Pancreas (tissue), 10 donors: ENCODE measurements around the gene ATRAID. TPM values are rescaled to one million over a fixed set of nuclear protein-coding genes. Genes with fewer than 3 reads are reported as not detected.
A peak's percentile ranks its signal among the peaks of the same experiment; 100 is the strongest.

Experiments
- ATAC-seq, 4 donors: fragments of 200-7000 bp; cut with Tn5 transposase; one replicate each; pipeline versions ENCODE4 v1.8.0 to v1.9.1; 2020; ENCODE audit warnings: mild to moderate bottlenecking in 4 of 4, moderate library complexity in 4 of 4
- DNase-seq, 6 donors: peaks; one replicate each; pipeline ENCODE4 v3.0.0-alpha.2; 2020
- FAIRE-seq: peaks from 2 replicates; lab custom pipeline; 2012; peaks lifted over from hg19 to GRCh38; lab: Jason Lieb, UNC
- H3K27ac ChIP-seq, 4 donors: fragments of 200-600 bp; sonication (generic); 1 replicate in 3 of 4; 2 replicates in 1 of 4; pipeline versions ENCODE4 v1.5.0 to v1.8.0; 2020
- H3K27me3 ChIP-seq, 4 donors: fragments of 200-600 bp; one replicate each; pipeline ENCODE4 v1.8.0; 2021
- H3K36me3 ChIP-seq, 3 donors: fragments of 200-600 bp; sonication (generic) in 1 of 3; one replicate each; pipeline versions ENCODE4 v1.5.0 to v1.8.0; 2020 to 2021
- H3K4me1 ChIP-seq, 3 donors: fragments of 200-600 bp; one replicate each; pipeline ENCODE4 v1.8.0; 2021
- H3K4me3 ChIP-seq, 4 donors: fragments of 200-600 bp; sonication (generic) in 2 of 4; one replicate each; pipeline versions ENCODE4 v1.5.0 to v1.8.0; 2020 to 2021
- H3K9me3 ChIP-seq, 4 donors: fragments of 200-600 bp; one replicate each; pipeline ENCODE4 v1.8.0; 2021
- WGBS, 2 donors: extraction: QIAGEN DNeasy Blood & Tissue Kit; methylation state at CpG; one replicate each; pipeline ENCODE4 v1.1.7; 2013; 5-methylcytosine and 5-hydroxymethylcytosine counted together
- intact Hi-C, 3 donors: fragments of 100-400 bp; cut with DNase I; formaldehyde crosslinking; loops; one replicate each; pipeline versions ENCODE4 v1.11.1 to v1.14.2; 2022
- polyA plus RNA-seq, 2 donors: library from polyadenylated mRNA; stranded (reverse); fragments of 200-250 nt; gene quantifications; one replicate each; pipeline ENCODE4 v1.2.3, GENCODE V29; 2013
- total RNA-seq, 6 donors: library from RNA; stranded (reverse); fragmentation: NEBNext Ultra II Directional in 4 of 6; extraction: Animal tissue kit (Norgen Biotek cat#: 25700) in 4 of 6; gene quantifications; one replicate each; pipeline versions ENCODE4 v1.2.1 to v1.2.4, GENCODE V29; 2021 to 2023
- TF ChIP-seq, protein P1 (sequence below), 4 donors: fragments of 200-600 bp; sonication (generic) in 3 of 4; IDR thresholded peaks; one replicate each; pipeline versions ENCODE4 v1.5.0 to v1.8.0; 2021; ENCODE audit warnings: antibody characterized with exemption in 4 of 4
- donor health status: healthy with polysubstance abuse.
- donor health status: DM: no; HTN: no; CAD: no; lungs with moderate emphysema.
- donor health status: DM: no; HTN: no; CAD: no.
- donor health status: control.
- donor health status: control.
- donor health status: Bipolar disorder and iron deficiency.
- donor health status: DM: yes; HTN: yes; CAD: no.
- donor health status: DM: no; HTN: no; CAD: no.
- donor health status: DM: no; HTN: no; CAD: no.
- donor health status: DM: yes; HTN: yes; CAD: no.

The ATRAID gene
- total and polyA plus RNA-seq, 8 donors = 38.9 to 106 (median 52.6) TPM

DNA sequence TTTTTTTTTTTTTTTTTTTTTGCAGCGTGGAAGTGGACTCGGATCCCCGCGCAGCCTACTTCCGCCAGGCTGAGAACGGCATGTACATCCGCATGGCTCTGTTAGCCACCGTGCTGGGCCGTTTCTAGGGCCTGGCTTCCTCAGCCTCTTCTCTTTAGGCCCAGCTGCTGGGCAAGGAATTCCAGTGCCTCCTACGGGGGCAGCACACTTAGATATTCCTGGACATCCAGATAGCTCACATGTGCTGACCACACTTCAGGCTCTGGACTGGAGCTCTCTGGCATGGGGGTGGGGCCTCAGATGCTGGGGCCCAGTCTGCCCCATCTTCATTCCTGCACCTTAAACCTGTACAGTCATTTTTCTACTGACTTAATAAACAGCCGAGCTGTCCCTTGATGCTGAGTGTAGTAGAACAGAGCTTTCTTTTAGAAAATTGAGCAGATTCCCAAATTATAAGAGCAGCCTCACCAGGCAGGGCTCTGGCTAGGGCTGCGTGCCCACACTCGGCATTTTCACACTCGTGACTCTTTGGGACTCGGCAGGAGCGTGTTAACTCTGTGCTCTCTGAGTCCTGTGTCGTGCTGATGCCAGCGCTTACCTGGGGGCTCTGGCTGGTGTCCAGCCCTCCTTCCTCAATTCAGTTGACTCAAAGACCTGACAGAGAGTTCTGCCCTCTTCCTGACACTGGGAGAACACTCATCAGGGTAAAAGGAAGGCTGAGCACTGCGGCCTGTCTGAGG lies 31.7 kb downstream of the ATRAID start:
- WGBS, 2 donors = 89 to 95% methylated on average over 19 of the region's 19 CpGs
- no peaks in the 10 kb centered on the region for H3K9me3 ChIP-seq
- no peak overlapping the region for H3K27ac ChIP-seq
- H3K4me3 ChIP-seq = no peak overlapping the region
- H3K36me3 ChIP-seq = peaks cover 2 to 44% (median 17%) of the 10 kb centered on the region in 3 donors
- no peaks in the 10 kb centered on the region for H3K4me1 ChIP-seq
- FAIRE-seq = no peak
- peak in 1 of 6 donors; percentile 35 for DNase-seq
- no peak for ATAC-seq
- intact Hi-C loops = no loop called here
- TF ChIP-seq, protein P1, sequence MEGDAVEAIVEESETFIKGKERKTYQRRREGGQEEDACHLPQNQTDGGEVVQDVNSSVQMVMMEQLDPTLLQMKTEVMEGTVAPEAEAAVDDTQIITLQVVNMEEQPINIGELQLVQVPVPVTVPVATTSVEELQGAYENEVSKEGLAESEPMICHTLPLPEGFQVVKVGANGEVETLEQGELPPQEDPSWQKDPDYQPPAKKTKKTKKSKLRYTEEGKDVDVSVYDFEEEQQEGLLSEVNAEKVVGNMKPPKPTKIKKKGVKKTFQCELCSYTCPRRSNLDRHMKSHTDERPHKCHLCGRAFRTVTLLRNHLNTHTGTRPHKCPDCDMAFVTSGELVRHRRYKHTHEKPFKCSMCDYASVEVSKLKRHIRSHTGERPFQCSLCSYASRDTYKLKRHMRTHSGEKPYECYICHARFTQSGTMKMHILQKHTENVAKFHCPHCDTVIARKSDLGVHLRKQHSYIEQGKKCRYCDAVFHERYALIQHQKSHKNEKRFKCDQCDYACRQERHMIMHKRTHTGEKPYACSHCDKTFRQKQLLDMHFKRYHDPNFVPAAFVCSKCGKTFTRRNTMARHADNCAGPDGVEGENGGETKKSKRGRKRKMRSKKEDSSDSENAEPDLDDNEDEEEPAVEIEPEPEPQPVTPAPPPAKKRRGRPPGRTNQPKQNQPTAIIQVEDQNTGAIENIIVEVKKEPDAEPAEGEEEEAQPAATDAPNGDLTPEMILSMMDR (IDR thresholded peaks at IDR 0.05) = no peak
- H3K27me3 ChIP-seq = no peaks in the 10 kb centered on the region

DNA sequence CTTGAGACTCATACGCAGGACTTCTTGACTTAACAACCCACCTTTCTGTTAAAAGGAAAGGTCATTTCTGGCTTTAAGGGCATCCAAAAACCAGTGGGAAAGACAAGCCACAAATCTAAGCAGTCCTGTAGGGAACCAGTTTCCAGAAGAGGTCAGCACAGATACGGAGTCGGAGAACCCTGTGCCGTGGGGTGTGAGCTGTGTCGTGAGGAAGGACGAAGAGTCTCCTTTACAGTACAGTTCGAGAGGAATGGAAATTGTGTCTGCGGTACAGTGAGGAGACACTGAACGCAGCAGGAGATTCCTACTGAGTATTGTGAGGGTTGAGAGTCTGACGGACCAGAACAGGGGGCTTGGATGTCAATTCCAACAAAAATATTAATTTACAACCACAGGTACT lies 33.3 kb downstream of the ATRAID start:
- Histone ChIP-seq H3K27me3 (no peaks in the 10 kb centered on the region), H3K27ac (no peak overlapping the region), H3K36me3 (peaks cover 0 to 32% (median 8%) of the 10 kb centered on the region in 3 donors), H3K9me3 (no peaks in the 10 kb centered on the region), H3K4me1 (no peaks in the 10 kb centered on the region), H3K4me3 (no peak overlapping the region)
- TF ChIP-seq, protein P1 (IDR thresholded peaks at IDR 0.05) = no peak
- no peak for ATAC-seq
- WGBS, 2 donors = 66 to 77% methylated on average over 10 of the region's 10 CpGs
- intact Hi-C loops = no loop called here
- FAIRE-seq = no peak
- no peak for DNase-seq

DNA sequence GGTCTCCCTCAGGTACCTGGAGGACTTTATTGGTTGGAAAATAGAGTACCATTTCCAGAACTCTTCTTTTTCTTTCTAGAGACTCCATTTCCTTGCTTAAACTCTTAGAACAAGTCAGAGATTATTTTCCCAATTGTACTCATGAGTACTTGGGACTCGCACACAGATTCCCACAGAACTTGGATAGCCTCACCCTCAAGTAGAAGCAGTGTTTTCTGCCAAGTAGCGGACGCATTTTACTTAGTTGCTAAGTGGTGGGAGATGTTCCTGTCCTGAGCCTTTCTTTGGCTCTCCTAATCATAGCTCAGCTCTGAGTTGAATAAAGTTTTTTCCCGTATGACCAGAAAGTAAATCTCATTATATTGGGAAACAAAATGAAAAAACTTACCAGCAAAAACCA lies 33.8 kb downstream of the ATRAID start:
- FAIRE-seq (no peak), ATAC-seq (no peak), DNase-seq (no peak)
- H3K4me3 ChIP-seq = no peak overlapping the region
- H3K36me3 ChIP-seq = peaks cover 0 to 27% (median 3%) of the 10 kb centered on the region in 3 donors
- WGBS, 2 donors = 74 to 80% methylated on average over 4 of the region's 4 CpGs
- intact Hi-C loops = no loop called here
- no peak overlapping the region for H3K27ac ChIP-seq
- H3K27me3 ChIP-seq = no peaks in the 10 kb centered on the region
- TF ChIP-seq, protein P1 (IDR thresholded peaks at IDR 0.05) = no peak
- no peaks in the 10 kb centered on the region for H3K9me3 ChIP-seq
- no peaks in the 10 kb centered on the region for H3K4me1 ChIP-seq

DNA sequence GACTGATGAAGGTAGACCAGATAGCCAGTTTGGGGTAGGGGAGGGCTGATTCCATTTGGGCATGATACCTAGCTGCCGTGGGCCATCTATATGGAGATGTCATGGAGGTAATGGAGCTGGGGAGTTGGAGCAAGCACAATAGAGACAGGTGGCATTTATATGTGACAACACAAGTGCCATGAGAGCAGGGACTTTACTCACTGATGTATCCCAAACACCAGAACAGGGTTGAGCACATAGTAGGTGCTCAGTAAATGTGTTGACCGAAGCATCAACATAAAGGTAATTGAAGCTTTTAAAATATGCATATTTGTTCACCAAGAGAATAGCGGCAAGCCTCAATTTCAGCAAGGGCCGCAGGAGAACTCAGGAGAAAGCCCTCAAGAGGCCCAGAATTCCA lies 36.1 kb downstream of the ATRAID start:
- 58 to 78% methylated on average over 4 of the region's 4 CpGs for WGBS, 2 donors
- no peak for ATAC-seq
- TF ChIP-seq, protein P1 (IDR thresholded peaks at IDR 0.05) = no peak

More for the DNA sequence above, 36.1 kb downstream of the ATRAID start:
- no peaks in the 10 kb centered on the region for H3K9me3 ChIP-seq
- FAIRE-seq (no peak), DNase-seq (no peak)
- intact Hi-C loops = no loop called here
- no peaks in the 10 kb centered on the region for H3K27me3 ChIP-seq
- no peak overlapping the region for H3K27ac ChIP-seq
- H3K4me1 ChIP-seq = no peaks in the 10 kb centered on the region
- H3K36me3 ChIP-seq = peaks cover 0 to 7% (median 0%) of the 10 kb centered on the region in 3 donors
- no peak overlapping the region for H3K4me3 ChIP-seq
